Left kidney (tissue), 2 donors: ENCODE data around the gene ARHGAP27. TPM values are rescaled to one million over a fixed set of nuclear protein-coding genes. Genes with fewer than 3 reads are reported as not detected.
"Not testable (repeated sequence)": the region's sequence is repeated elsewhere in the genome, so short reads cannot be mapped to it uniquely, and the experiment has no call there.

Source experiments
- DNase-seq: peaks from one replicate; pipeline ENCODE4 v3.0.0-alpha.2; 2013
- polyA plus RNA-seq: library from polyadenylated mRNA; unstranded; fragments of 120-200 nt; gene quantifications from one replicate; pipeline ENCODE4 v1.2.1, GENCODE V29; 2013; ENCODE audit not compliant: insufficient read length

The ARHGAP27 gene
- polyA plus RNA-seq, 1 donor, result 16.1 TPM

- no peak for DNase-seq
These were observed 70.7 kb downstream of the ARHGAP27 start for GRCh38 chr17:45361976-45362375.

DNA sequence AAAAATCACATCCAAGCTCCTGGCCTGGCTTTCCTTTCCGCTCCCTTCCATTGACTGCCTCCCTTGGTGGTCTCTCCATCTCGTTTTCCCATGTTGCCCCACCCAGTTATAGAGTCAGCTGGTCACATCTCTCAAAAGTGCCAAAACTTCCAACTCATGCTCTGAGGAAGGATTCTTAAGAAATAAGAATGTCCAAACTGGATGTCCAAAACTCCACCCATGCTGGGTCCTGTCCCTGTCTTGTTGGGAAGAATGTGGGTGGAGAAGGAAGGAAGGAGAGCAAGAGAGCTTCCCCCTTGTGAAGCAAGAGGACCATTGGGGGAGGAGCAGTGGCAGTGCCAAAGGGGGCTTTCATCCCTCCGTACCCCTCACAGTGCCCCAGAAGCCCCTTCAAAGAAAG, 71.2 kb downstream of the ARHGAP27 start:
- DNase-seq, result no peak

- DNase-seq, result no peak
These were observed 75.2 kb downstream of the ARHGAP27 start for GRCh38 chr17:45357364-45357997.

DNA sequence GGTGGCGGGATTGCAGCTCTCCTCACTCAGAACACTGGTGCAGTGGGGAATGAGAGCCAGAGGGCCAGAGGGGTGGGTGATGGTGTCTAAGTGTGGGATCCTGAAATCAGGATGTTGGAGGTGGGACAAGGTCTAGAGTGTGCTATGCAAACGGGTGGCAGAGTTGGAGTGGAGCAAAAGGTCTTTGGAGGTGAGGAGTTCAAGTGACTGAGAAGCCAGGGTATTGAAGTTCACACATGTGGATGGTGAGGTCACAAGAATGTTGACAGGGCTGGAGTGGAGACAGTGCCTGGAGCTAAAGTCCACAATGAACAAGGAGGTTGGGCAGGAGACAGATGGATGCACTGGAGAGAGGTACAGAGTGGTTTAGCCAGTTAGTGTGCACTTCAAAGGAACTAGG, 77.6 kb downstream of the ARHGAP27 start:
- no peak for DNase-seq

GRCh38 chr17:45353043-45353442, 79.6 kb downstream of the ARHGAP27 start:
- no peak for DNase-seq

DNA sequence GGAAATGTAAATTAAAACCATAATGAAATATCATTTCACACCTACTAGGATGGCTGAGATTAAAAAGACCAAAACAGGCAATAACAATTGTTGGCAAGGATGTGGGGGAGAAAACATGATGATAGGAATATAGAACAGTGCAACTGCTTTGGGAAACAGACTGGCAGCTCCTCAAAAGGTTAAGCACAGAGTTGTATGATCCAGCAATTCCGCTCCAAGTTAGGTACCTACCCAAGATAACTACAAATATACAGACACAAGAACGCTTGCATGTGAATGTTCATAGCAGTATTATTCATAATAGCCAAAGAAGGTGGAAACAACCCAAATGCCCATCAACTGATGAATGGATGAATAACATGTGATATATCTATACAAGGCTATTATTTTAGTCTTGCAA, 80.8 kb downstream of the ARHGAP27 start:
- no peak for DNase-seq

DNA sequence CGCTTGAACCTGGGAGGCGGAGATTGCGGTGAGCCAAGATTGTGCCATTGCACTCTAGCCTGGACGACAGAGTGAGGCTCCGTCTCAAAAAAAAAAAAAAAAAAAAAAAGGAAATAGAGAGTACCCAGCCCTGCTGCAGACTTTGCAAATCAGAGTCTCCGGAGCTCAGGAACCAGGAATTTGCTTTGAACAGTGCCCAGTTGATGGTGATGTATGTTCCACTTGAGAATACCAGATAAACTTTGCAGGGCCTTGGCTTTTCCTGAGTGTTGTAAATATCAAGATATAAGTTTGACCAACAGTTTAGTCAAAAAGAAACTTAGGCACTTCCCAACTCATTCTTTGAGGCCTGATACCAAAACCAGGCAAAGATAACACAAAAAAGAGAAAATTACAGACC, 85.2 kb downstream of the ARHGAP27 start:
- no peak for DNase-seq

GRCh38 chr17:45346216-45347015, 86.3 kb downstream of the ARHGAP27 start:
- no peak for DNase-seq

DNA sequence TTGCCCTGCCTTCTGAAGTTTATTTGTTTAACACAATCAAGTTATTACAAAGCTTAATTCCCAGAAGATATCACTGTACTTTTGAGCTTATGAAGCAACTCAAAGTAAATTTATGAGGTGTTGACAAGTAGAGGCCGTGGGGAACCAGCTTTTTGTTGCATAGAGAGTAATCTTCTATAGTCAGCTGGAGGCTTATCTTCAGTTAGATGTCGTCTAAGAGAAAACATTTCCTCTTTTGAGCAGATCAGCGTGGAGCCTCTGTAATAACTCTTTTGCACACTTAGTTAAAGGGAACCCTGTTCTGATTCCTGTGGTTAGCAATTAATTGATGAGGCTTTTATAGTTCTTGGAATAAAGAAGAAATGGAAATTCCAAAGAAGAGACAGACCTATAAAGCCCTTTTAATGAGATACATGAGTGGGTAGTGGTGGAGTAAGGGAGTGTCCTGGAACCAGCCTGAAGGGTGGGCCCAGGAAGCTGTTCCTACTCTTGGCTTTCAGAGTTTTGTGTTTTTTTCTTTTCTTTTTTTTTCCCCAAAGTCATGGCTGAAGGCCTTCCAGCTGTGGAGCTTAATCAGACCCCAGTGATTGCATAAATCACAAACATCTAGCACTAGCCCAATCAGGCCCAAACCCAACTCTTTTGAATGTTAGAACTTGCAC, 87.0 kb downstream of the ARHGAP27 start:
- peak; percentile 51 for DNase-seq

DNA sequence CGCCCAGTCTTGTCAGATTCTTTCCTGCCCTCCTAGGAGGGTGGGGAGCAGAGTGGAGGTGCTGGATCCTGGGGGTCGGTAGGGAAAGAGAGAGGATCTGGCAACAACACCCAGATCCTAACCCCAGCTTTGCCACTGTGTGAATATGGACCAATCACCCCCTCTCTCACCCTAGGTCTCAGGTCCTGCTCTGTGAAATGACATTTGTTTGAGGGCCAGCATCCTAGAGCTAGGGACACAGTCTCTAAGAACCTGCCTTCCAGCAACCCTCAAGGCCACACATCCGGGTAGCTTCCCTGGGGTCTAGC, 87.5 kb downstream of the ARHGAP27 start:
- DNase-seq, result no peak

DNA sequence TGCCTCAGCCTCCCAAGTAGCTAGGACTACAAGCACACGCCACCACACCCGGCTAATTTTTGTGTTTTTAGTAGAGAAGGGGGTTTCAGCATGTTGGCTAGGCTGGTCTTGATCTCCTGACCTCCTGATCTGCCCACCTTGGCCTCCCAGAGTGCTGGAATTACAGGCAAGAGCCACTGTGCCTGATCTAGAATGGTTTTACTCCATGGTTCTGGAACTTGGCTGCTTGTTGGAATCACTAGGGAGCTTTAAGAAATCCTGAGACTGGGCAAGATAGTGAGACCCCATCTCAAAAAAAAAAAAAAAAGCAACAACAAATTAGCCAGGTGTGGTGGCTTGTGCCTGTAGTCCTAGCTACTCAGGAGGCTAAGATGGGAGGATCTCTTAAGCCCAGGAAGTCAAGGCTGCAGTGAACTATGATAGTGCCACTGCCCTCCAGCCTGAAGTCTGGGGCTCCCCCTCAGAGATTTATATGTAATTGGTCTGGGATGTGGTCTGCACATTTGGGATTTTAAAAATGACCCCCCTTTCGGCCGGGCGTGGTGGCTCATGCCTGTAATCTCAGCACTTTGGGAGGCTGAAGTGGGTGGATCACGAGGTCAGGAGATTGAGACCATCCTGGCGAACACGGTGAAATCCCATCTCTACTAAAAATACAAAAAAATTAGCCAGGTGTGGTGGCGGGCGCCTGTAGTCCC, 88.6 kb downstream of the ARHGAP27 start:
- DNase-seq, result not testable (repeated sequence)

Other genes starting within 250 kb of the ARHGAP27 start
- gene FMNL1, start 211.0 kb downstream of the ARHGAP27 start, polyA plus RNA-seq, result 5.7 TPM
- 0.38 TPM for gene SPATA32, start 170.8 kb downstream of the ARHGAP27 start, polyA plus RNA-seq
- gene MAP3K14, start 115.8 kb downstream of the ARHGAP27 start, polyA plus RNA-seq, result 5.1 TPM
- gene PLEKHM1, start 57.9 kb upstream of the ARHGAP27 start, polyA plus RNA-seq, result 14.3 TPM